Fibroblast of gingiva (primary cell): ENCODE measurements around the gene GRK3.
"Not testable (repeated sequence)": the region's sequence is repeated elsewhere in the genome, so short reads cannot be mapped to it uniquely, and the experiment has no call there.

Source experiments
- DNase-seq: peaks from one replicate; pipeline ENCODE4 v3.0.0-alpha.2; 2011; ENCODE audit warnings: low read depth

Gene GRK3

DNA sequence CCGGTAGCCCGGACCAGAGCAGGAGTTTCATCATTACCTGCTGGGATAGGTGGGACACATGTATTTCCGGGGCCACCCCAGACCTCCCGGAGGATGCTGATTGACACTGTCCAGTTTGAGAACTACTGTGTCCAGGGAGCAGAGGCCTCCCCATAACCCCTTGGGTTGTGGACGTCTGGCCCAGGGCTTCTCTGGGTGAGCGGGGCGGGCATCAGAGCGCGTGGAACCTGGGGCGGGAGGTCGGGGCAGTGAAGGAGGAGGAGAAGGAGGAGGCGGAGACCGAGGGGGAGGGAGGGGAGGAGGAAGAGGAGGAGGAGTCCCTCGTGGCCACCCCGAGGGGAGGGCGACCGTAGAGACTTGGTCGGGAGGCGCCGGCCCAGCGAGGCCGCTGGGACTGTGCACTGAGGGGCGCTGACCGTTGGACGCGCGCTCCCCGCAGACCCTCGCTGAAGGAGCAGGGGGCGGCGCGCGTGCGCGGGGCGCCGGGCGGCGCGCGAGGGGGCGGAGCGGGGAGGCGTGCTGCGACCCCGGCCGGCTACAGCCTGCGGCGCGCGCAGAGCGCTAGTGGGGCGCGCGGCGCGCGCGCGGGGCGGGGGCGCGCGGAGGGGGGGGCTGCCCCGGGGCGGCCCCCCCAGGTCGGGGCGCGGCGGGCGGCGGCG is at the start of gene GRK3:
Gene GRK3, plus strand, starts transcription at position 356 of the 659 bp plus-strand sequence. CDS start 366 bp downstream, outside the sequence.
- peak; percentile 33 for DNase-seq

DNA sequence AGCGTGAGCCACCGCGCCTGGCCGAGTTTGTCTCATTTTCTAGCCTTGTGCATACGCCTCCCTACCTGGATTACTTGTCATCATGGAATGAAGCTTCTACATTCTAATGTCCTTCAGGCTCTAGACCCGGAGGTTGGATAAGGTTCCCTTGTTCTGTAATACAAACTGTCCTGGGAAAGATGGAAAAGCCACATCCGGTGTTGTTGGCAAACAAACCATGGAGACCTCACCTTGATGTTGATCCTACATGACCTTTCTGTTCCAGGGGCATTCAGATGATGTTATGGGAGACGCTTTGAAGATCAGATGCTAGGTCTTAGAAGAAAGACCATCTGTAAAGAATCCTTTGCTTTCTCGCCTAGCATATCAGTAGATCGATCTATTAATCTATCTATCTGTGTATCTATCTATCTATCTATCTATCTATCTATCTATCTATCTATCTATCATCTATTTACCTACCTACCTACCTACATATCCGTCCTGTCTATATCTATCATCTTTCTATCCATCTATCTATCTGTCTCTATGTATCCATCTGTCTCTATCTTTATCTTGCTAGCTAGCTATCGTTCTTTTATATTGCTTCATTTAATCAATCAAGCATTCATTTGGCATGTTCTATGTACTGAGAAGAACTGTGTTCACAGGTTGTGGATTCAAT is 46.3 kb upstream of the GRK3 start:
- DNase-seq, result no peak

DNA sequence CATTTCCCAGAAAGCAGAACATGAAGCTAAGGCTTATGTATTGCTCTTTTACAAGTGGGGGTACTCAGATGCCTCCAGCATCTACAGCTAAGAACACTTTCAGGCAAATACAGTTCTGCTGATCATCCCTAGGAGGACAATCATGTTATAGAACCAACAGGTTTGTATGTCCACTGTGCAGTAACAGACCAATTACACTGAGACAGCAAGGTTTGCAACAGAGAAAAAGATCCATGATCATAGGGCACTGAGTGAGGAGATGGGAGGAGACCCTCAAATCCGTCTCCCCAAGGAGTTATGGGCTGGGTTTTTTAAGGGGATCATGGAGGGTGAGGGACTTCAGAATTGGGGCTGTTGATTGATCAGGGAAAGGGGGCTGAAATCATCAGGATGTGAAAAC is 39.1 kb upstream of the GRK3 start:
- no peak for DNase-seq

DNA sequence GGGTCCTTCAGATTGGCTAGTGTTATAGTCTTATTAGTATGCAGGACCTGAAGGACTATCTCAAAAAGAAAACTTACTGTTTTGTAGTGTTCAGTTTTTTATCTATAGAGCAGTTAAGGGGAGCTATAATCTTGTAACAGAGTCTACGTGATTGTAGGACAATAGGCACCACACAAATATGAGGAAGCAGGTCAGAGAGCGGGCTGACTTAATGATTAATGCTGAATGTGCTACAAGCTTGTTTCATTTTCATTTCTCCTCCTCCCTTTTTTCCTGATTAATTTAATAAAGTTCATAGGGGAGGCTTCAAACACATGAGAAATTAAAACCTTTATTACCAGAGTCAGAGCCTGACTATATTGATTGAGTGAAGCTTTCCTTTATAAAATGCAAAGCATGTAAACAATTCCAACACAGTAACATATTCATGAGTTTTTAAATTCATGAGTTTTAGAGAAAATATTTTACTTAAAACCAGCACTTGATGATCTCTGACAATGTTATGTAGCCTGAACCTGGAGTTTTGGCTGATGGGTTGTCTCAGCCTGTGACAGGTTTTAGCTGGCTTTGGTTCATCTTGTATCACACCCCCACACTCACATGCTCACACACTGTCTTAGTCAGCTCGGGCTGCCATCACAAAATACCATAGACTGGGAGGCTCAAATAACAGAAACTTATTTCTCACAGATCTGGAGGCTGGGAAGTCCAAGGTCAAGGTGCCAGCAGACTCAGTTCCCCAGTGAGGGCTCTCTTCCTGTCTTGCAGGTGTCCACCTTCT is 38.5 kb upstream of the GRK3 start:
- not testable (repeated sequence) for DNase-seq

DNA sequence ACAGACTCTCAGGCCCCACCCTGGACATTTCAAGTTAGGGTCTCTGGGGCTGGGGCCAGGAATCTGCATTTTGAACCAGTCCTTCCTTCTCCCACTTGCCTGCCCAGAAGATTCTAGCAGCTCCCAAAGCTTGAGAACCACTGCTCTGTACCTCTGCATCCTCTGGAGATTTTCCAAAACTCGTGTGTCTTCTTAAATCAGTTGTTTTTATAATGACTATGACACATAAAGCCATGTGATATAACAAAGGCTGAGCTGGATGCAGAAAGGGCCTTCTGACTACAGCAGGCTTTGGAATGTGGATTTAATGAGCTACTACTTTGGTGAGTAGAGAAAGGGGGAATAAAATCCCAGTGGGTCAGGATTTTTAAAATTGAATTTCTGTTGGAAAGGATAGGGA is 37.5 kb upstream of the GRK3 start:
- DNase-seq, result not testable (repeated sequence)

DNA sequence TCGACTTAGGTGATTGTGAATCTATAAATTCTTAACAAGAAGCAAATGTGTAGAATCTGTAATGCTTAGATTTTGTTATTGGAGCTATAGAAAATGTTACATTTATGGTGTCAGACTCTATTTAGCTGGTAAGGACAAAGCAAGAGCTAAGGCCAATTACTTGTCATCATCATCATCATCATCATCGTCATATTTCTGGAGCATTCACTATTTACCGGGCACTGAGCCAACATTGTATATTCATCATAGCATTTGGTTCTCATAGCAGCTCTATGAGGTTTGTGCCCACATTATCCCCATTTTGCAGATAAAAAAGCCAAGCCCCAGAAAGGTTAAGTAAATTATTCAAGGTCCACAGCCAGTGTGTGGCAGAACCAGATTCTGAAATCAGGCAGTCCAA is 36.4 kb upstream of the GRK3 start:
- not testable (repeated sequence) for DNase-seq

DNA sequence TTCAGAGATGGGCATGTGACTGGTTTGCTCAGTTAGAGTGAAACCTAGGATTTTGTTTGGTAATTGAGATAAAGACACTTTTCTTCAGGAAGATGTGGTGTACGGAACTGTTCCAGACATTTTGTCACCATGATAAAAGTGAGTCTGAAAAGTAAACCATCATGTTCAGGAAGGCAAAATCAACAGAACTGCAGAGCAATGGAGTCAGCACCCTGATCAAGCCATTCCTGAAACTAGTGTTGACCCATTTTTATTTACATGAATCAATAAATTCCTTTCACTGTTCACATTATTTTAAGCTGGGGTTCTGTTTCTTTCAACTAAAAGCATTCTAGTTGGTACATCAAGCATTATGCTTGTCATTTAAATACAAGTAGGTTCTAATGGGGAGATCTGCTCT is 35.4 kb upstream of the GRK3 start:
- not testable (repeated sequence) for DNase-seq

DNA sequence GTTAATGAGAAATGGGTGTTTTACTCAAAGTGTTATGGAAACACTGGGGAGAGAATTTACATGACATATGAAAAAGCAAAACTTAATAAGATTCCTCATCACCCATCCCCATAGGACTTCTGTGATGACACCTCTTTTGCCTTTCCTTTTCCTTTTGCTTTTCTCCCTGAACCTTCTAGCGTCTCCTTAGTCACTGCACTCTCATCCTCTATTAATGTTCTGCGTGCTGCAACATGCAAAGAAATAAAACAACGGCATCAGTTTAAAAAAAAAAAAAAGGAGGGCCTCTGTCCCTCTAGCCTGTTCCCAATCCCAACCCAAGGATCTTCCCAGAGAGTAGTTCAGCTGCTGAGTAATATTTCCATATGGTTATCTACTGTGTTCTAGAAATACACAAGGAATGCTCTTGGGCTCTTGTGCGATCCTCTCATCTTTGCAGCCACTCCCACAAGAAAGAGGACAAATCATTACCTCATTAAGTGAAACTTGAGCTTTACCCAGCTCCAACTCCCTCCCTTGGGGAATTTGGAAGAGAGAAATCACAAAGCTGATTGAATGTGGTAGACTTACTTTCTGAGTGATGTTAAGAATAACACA is 34.8 kb upstream of the GRK3 start:
- not testable (repeated sequence) for DNase-seq

DNA sequence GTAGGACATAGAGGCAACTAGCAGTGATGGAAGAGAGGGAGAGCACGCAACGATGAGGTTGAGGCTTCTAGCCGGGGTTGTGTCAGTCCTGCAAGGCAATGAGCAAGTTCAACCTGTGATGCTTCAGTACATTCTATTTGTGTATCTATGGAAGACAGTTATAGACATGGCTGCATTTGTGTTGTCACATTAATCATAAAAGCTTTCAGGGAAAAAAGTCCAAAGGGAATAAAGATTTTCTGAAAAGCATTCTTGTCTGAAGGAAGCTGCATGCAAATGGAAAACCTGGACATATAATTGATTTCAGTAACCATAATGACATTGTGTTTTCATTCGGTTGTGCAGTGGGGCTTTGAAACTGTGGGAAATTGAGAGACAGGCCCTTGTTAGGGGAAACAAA is 32.8 kb upstream of the GRK3 start:
- not testable (repeated sequence) for DNase-seq

DNA sequence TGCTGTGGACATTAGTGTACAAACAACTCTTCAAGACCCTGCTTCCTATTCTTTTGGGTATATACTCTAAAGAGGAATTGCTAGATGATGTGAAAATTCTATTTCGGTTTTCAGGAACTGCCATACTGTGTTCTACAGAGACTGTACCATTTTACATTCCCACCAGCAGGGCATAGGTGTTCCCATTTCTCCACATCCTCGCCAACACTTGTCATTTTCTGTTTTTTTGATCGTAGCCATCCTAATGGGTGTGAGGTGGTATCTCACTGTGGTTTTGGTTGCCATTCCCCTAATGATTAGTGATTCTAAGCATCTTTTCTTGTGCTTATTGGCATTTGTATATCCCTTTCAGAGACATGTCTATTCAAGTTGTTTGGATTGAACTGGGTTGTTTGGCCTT is 29.8 kb upstream of the GRK3 start:
- DNase-seq, result no peak

DNA sequence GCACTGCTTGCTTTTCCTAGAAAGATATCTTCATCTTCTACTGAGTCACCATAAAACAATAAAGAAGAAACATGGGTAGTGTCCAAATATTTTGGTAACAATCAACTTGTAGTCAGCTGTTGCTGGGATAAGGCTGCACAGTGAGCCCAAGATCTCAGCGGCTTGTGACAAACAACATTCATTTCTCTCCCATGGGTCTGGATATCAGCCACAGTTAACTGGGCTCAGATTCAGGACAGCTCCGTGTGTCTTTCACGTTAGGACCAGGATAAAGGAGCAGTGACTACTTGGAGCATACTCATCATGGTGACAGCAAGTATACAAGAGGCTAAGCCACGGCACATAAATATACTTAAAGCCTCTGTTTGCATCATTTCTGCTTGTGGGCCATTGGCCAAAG is 27.9 kb upstream of the GRK3 start:
- DNase-seq, result no peak

DNA sequence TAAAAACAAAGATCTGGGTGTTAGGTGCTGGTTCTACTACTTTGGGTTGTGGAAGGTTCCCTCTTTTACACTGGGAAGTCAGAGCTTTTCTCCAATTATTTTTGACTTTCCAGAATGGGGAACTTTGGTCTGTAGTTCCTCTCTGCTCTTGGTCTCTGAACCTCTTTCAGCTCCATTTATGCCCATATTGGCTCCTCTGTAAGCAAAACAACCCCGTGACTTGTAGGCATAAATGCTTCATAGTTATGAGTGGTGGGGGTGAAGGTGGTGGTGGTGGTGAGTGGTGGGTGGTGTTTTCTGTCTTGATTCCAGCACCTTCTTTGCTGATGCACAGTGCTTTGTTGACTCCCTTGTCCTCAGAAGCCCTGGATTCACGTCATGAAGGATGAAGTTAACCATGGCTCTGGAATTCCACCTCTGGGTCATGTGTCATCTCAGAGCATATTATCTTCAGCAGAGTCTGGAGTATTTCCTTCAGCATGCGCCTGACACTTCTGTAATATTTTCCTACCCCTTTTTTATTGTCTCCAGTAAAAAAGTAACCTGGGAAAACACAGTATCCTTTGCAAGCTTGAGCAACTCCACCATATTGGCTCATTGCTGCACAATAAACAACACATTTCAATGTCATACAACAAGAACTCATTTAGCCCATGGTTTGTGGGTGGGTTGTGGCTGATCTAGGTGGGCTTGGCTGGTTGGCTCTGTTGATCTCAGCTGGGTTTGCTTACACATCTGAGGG is 24.1 kb upstream of the GRK3 start:
- DNase-seq, result no peak

DNA sequence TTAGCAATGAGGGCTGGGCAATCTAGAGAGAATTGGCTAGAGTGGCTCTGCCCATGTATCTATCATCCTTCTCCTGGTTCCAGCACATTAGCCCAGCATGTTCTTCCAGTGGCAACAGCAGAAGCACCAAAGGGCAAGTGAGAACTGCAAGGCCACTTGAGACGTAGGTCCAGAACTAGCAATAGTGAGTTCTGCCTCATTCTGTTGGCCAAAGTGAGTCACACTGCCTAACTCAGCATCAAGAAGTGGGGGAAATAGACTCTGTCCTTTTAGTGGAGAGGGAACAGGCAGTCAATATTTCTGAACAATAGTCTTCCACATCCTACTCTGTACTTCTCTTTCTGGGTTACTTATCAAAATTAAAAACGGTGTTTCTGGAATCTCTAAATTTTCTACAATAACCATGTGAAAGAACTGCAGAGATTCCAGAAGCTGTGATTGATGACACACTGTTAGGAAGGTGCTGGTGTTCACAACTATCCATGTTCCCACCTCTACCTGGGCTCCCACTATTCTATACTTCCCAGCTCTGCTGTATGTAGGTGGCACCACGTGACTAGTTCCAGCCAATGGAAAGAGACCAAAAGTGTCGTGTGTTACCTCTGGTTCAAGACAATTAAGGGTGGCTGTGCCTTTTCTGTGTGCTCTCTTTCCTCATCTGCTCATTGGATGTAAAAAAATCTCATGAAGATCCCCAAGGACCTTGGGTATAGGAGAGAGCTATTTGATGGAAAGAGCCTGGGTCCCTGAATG is 23.4 kb upstream of the GRK3 start:
- DNase-seq, result no peak

DNA sequence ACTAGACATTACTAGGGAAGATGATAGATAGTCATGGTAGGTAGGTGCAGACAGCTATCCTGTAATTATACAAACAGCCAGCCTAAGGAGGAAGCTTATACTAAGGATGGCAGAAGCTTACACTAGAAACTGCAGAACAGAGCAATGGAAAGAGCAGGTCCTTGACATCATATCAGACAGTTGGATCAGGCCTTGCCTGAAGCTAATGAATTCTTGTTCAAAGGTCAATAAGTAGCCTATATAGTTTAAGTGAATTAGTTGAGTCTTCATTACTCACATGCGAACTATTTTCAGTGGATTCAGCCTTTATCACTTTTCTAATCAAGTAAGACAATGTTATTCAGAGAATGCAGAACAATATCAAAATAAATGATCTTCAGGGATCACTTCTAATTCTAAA is 22.3 kb upstream of the GRK3 start:
- no peak for DNase-seq

DNA sequence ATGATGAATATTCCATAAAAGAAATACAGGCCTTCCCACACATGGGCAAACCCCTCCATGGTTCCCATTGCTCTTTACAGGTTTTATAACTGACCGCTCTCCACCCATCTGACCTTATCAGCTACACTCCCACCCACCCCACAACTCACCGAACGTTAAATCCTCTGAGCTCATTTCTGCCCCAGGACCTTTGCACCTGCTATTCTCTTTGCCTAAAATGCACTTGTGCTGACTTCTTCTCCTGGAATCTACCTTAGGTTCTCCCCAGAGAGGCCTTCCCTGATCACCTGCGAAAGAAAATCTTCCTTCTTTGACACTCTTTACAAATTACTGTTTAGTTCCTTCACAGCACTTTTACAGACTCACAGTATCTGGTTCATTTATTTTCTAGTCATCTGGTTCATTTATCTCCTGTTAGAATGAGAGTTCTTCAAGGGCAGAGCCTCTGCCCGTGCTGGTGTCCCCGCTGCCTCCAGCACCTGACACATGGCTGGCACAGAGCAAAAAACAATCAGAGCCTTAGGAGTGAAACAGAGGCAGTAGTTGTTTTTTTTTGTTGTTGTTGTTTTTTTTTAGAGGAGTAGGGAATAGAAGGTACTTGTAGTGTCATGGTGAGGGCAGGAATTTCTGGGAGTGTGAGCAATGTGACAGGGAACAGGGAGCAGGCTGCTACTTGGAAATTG is 21.6 kb upstream of the GRK3 start:
- DNase-seq, result no peak

DNA sequence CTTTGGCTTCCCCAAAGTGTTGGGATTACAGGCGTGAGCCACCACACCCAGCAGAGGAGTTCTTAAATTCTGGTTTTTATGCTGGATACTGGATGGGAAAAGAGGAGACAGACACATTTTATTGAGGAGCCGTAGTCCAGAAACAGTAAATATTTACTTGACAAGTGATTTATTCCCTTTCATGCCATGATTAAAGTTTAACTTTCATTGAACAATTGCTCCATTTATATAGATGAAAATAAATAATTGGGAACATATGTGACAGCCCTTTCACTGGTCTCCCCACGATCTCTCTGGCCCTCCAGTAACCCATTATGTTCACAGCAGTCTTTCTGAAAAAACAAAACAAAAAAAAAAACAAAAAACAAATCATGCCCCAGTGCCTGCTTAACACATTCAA is 19.3 kb upstream of the GRK3 start:
- no peak for DNase-seq

DNA sequence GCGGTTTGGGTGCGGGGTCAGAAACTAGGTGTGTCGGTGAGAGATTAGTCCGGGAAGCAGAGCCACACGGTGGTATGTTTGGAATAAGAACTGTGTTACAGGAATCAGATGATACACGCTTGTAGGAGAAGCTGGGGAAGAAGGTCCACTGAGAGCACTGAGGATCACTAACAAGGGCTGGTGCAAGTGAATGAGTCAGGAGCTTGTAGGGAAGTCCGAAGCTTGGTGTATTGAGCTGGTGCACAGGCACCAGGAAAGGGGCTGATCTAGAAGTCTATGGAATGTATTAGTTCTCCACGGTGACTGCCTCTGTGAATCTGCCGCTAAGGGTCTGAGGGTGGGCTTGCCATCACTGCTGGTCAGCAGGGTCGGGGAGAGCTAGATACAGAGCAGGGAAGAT is 18.8 kb upstream of the GRK3 start:
- DNase-seq, result no peak

DNA sequence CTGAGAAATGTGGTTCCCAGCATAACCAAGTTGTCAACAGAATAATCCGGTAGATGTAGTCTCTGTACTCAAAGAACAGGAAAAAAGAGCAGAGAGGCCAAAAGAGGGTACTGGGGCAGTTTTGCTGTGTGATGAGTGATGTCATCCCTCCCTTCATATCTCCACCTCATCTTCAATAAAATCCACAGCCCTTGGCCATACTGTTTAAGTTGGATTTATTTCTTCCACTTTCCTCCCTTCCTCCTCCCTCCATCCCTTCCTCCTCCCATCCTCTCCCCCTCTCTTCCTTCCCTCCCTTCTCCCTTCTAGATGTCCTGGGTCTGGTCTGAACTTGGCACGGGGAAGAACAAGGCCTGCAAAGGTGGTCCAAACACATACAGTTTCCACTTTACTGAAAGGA is 18.2 kb upstream of the GRK3 start:
- no peak for DNase-seq

DNA sequence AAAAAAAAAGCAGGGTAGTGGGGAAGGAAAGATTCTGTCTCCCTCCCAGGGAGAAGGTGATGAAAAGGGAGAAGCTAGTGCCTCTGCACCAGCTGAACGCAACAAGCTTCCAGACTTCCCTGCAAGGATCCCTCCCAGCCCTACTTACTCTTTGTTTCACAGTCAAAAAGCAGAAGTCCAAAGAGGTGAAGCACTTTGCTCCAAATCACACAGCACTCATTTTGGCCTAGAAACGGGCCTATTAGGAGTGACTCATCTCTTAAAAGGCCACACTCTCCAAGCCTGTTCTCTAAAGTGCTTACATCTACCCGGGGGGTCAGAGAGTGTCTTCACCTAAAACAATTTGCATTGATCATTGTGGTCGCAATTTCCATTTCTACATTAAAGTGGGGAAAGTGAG is 17.7 kb upstream of the GRK3 start:
- no peak for DNase-seq

DNA sequence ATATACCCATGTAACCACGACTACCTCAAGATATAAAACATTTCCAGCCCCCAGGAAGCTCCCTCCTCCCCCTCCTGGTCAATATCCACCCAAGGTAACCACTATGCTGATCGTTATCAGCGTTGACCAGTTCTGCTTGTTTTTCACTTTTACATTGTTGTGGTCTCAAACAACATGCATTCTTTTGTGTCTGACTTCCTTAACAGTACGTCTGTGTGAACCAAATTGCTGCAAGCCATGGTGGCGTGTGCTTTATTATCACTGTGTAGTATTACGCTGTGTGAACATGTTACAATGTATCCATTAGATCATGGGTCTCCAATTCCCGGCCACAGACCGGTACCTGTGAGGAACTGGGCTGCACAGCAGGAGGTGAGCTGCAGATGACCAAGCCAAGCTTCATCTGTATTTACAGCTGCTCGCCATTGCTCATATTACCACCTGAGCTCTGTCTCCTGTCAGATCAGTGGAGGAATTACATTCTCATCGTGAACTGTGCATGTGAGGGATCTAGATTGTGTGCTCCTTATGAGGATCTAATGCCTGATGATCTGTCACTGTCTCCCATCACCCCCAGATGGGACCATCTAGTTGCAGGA is 15.5 kb upstream of the GRK3 start:
- no peak for DNase-seq
